Thyroid gland (tissue), 4 donors: ENCODE measurements around the gene CTIF.

Experiments
- POLR2A ChIP-seq, 2 donors: fragments of 450-650 bp; IDR thresholded peaks; one replicate each; pipeline ENCODE4 v1.6.1; 2017; ENCODE audit warnings: antibody characterized with exemption in 2 of 2, mild to moderate bottlenecking in 2 of 2, moderate library complexity in 1 of 2
- TF ChIP-seq, protein P1 (sequence below), 6 experiments: fragments of 200-600 bp in 3 of 6; fragments of 450-650 bp in 3 of 6; sonication (generic) in 3 of 6; IDR thresholded peaks; one replicate each; pipeline ENCODE4 v1.5.1; 2016 to 2019; ENCODE audit warnings: antibody characterized with exemption in 6 of 6, mild to moderate bottlenecking in 2 of 6, inconsistent platforms in 1 of 6, moderate library complexity in 1 of 6

DNA sequence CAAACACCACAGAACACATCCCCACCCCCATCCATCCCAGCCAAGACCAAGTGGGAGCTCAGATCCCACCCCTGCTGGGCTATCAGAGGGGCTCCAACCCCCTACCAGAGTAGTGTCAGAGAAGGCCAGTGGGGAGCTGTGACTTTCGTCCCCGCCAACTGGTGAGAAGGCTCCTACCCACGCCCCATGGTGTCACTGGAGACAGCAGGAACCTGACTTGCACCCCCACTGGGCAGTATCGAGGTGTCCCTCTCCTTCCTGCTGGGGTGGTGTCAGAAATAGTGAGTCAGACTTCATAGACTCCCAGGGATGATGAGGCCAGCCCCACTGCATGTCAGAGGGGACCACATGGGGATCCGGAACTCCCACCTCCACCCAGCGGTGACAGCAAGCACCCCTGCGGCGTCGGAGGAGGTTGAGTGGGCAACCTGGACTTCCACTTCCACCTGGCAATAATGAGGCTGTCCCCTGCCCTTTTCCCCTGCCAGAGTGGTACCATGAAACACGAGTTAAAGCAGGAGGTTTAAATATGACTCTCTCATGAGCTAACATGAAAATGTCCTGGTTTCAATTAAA, 106.7 kb downstream of the CTIF start:
- TF ChIP-seq, protein P1, sequence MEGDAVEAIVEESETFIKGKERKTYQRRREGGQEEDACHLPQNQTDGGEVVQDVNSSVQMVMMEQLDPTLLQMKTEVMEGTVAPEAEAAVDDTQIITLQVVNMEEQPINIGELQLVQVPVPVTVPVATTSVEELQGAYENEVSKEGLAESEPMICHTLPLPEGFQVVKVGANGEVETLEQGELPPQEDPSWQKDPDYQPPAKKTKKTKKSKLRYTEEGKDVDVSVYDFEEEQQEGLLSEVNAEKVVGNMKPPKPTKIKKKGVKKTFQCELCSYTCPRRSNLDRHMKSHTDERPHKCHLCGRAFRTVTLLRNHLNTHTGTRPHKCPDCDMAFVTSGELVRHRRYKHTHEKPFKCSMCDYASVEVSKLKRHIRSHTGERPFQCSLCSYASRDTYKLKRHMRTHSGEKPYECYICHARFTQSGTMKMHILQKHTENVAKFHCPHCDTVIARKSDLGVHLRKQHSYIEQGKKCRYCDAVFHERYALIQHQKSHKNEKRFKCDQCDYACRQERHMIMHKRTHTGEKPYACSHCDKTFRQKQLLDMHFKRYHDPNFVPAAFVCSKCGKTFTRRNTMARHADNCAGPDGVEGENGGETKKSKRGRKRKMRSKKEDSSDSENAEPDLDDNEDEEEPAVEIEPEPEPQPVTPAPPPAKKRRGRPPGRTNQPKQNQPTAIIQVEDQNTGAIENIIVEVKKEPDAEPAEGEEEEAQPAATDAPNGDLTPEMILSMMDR (IDR thresholded peaks at IDR 0.05) = no peak
- no peak for TF ChIP-seq POLR2A (IDR thresholded peaks at IDR 0.05)
